Kidney (tissue), 14 donors: ENCODE results near the gene CPT2. TPM values are rescaled to one million over a fixed set of nuclear protein-coding genes. Genes with fewer than 3 reads are reported as not detected.
A peak's percentile ranks its signal among the peaks of the same experiment; 100 is the strongest.

Experiments used
- DNase-seq, 5 donors: peaks; one replicate each; pipeline ENCODE4 v3.0.0-alpha.2; 2013 to 2020
- FAIRE-seq: peaks from 2 replicates; lab custom pipeline; 2012; peaks lifted over from hg19 to GRCh38; lab: Jason Lieb, UNC
- H3K27ac ChIP-seq, 2 donors: one replicate each; pipeline ENCODE4 v1.7.0; 2013; ENCODE audit warnings: low read depth in 2 of 2, low read length in 2 of 2, inconsistent platforms in 1 of 2
- H3K27me3 ChIP-seq: one replicate; pipeline ENCODE4 v1.7.1; 2013; ENCODE audit warnings: low read length, inconsistent platforms; ENCODE audit not compliant: control insufficient read depth, insufficient read depth
- H3K36me3 ChIP-seq, 3 donors: one replicate each; pipeline versions ENCODE4 v1.7.0 to v1.7.1; 2013; ENCODE audit warnings: low read length in 3 of 3, control low read depth in 1 of 3, inconsistent platforms in 1 of 3; ENCODE audit not compliant: insufficient read depth in 3 of 3, control insufficient read depth in 2 of 3
- H3K4me1 ChIP-seq, 3 donors: one replicate each; pipeline versions ENCODE4 v1.7.0 to v1.7.1; 2013; ENCODE audit warnings: low read length in 3 of 3, inconsistent platforms in 1 of 3, low read depth in 1 of 3; ENCODE audit not compliant: control insufficient read depth in 2 of 3, insufficient read depth in 2 of 3
- H3K4me3 ChIP-seq, 3 donors: one replicate each; pipeline versions ENCODE4 v1.7.0 to v1.8.1; 2013; ENCODE audit warnings: low read length in 3 of 3, control low read depth in 1 of 3, inconsistent platforms in 1 of 3
- H3K9ac ChIP-seq, 3 donors: one replicate each; pipeline versions ENCODE4 v1.7.0 to v1.7.1; 2013; ENCODE audit warnings: low read length in 3 of 3, control low read depth in 1 of 3, inconsistent platforms in 1 of 3
- H3K9me3 ChIP-seq, 3 donors: one replicate each; pipeline versions ENCODE4 v1.7.0 to v1.7.1; 2013; ENCODE audit warnings: low read length in 3 of 3, control low read depth in 1 of 3, inconsistent platforms in 1 of 3; ENCODE audit not compliant: control insufficient read depth in 2 of 3, insufficient read depth in 1 of 3
- CTCF ChIP-seq: IDR thresholded peaks from 3 replicates; pipeline ENCODE4 v1.5.1; 2012; ENCODE audit warnings: mild to moderate bottlenecking, moderate library complexity, borderline replicate concordance; ENCODE audit not compliant: insufficient read depth; ENCODE audit errors: extremely low read depth
- intact Hi-C: fragments of 100-400 bp; cut with DNase I; formaldehyde crosslinking; loops from one replicate; pipeline ENCODE4 v1.11.1; 2022
- polyA plus RNA-seq: library from polyadenylated mRNA; stranded (reverse); fragments of 350-450 nt; fragmentation: Illumina TruSeq; extraction: RNeasy Lipid Tissue Mini Kit (QIAGEN cat#74804); gene quantifications from one replicate; pipeline ENCODE4 v1.2.3, GENCODE V29; 2014; ENCODE audit warnings: low read depth, low replicate concordance; ENCODE audit not compliant: insufficient read depth
- total RNA-seq: library from RNA; stranded (reverse); fragmentation: NEBNext Ultra II Directional; extraction: Animal tissue kit (Norgen Biotek cat#: 25700); gene quantifications from one replicate; pipeline ENCODE4 v1.2.1, GENCODE V29; 2021
- donor health status: control.
- donor health status: control.
- donor health status: control.
- donor health status: control.
- donor health status: control.
- donor health status: DM: yes; HTN: yes; CAD: no.
- donor health status: Normal renal cell carcinoma (clear cell type).

CPT2 gene
- total and polyA plus RNA-seq, 2 donors from 2014 or later: 24.2 to 57.7 TPM

- Histone ChIP-seq H3K4me1 (peaks cover 0 to 3% (median 0%) of the 10 kb centered on the region in 3 donors), H3K9ac (no peak overlapping the region), H3K9me3 (peaks cover 0 to 2% (median 0%) of the 10 kb centered on the region in 3 donors), H3K4me3 (no peak overlapping the region), H3K36me3 (peaks cover 7 to 57% (median 42%) of the 10 kb centered on the region in 3 donors), H3K27ac (no peak overlapping the region), H3K27me3 (no peaks in the 10 kb centered on the region)
- DNase-seq (no peak), FAIRE-seq (no peak)
- intact Hi-C loops: no loop called here
- TF ChIP-seq CTCF: no peak
These were observed 14.3 kb downstream of the CPT2 start for GRCh38 chr1:53210954-53211353.

GRCh38 chr1:53214376-53214940, 17.8 kb downstream of the CPT2 start:
- H3K27me3 ChIP-seq: no peaks in the 10 kb centered on the region
- FAIRE-seq (no peak), DNase-seq (peak in 2 of 5 donors; percentile 36 to 54)
- peaks cover 0 to 8% (median 5%) of the 10 kb centered on the region in 3 donors for H3K4me1 ChIP-seq
- H3K9ac ChIP-seq: no peak overlapping the region
- intact Hi-C loops: no loop called here
- H3K9me3 ChIP-seq: no peaks in the 10 kb centered on the region
- no peak overlapping the region for H3K27ac ChIP-seq
- TF ChIP-seq CTCF: no peak
- H3K36me3 ChIP-seq: peaks cover 4 to 50% (median 39%) of the 10 kb centered on the region in 3 donors
- H3K4me3 ChIP-seq: no peak overlapping the region

GRCh38 chr1:53218201-53218600, 21.6 kb downstream of the CPT2 start:
- Histone ChIP-seq H3K9me3 (no peaks in the 10 kb centered on the region), H3K4me3 (no peak overlapping the region), H3K36me3 (peaks cover 2 to 28% (median 18%) of the 10 kb centered on the region in 3 donors), H3K4me1 (peaks cover 3 to 19% (median 12%) of the 10 kb centered on the region in 3 donors), H3K9ac (no peak overlapping the region), H3K27ac (no peak overlapping the region), H3K27me3 (no peaks in the 10 kb centered on the region)
- no peak for TF ChIP-seq CTCF
- DNase-seq (no peak), FAIRE-seq (no peak)
- intact Hi-C loops: no loop called here
